DMS53 treated with DMSO at 0.1 percent for 48 hours (cell line): ENCODE data around the gene DNM1L.
"Not testable (repeated sequence)": the region's sequence is repeated elsewhere in the genome, so short reads cannot be mapped to it uniquely, and the experiment has no call there.

Experiments used
- DNase-seq: peaks from one replicate; lab custom pipeline; 2025; ENCODE audit not compliant: unreplicated experiment; lab: John Stamatoyannopoulos, UW

DNM1L gene

DNA sequence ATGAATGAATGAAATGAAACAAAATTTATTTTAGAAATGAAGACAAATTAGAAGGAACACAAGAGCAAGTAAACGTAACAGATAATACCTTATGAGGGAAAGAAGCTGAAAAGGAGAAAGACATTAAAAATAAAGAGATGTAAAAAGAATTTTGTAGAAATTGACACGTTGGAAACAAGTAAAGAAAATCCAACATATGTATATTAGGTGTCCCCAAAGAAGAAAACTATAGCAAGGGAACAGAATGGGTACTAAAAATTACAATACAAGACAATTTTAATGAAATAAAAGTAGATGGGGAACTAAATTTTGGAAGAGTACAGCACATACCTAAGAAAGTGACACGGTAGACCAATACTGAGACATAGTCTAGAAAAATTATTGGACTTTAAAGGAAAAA lies 16.7 kb downstream of the DNM1L start:
- no peak for DNase-seq

DNA sequence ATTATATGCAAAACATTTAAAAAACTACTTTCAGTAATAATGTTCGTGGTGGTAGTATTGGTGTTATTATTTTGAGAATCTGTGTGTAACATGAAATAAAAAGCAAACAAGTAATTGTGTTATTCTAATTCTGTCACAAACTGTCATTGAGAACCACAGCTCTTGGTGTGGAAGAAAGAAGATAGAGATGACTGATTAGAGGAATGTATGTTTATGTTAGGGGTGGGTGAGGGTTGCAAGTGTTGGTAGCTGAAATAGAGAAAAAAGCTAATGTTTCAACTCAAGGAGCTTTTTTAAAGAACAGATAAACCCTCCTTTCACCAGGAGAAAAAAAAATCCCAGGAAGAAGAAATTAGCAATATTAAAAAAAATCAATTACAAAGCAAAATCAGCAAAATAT lies 18.3 kb downstream of the DNM1L start:
- no peak for DNase-seq

DNA sequence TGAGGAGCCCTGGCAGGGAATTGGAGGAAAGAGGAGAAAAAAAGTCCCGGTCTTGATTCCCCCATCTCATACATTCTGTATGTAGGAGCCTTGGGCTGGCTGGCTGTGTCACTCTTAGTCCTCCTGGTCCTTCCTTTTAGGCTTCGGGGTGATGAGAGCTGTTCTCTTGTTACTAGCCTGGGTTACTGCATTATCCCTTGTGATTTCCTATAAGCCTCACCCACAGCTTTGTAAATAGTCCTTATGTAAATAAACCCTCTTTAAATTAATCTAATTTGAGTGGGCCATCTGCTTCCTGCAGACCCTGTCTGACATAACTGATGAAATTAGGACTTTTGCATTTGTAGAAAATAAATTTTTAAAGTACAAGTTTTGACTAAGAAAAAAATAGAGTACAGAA lies 19.2 kb downstream of the DNM1L start:
- peak; percentile 54 for DNase-seq

DNA sequence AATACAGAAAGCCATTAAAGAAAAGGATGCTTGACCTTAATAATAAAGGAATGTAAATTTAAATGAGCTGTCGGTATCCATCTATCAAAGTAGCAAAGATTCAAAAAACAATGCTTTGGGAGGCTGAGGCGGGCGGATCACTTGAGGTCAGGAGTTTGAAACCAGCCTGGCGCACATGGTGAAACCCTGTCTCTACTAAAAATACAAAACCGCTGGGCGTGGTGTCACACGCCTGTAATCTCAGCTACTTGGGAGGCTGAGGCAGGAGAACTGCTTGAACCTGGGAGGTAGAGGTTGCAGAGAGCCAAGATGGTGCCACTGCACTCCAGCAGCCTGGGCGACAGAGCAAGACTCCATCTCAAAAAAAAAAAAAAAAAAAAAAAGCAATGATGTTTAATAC lies 20.3 kb downstream of the DNM1L start:
- DNase-seq, result not testable (repeated sequence)

DNA sequence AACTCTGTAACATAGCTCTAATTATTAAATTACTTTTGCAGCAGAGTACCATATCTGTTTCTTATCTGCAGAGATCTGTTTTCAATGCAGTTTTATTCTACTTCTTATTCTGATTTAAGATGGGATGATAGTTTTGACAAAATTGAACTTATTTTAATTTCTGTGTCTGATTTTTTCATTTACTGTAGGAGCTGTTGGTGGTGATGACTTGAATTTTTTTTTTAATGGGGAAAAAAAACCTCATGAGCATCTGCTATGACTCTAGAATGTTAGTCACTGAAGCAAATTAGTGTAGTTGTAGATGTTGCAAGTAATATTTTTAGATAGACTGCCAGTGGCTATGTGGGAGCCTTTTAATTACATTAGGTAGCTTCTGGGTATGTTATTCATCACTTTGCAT lies 23.4 kb downstream of the DNM1L start:
- no peak for DNase-seq

DNA sequence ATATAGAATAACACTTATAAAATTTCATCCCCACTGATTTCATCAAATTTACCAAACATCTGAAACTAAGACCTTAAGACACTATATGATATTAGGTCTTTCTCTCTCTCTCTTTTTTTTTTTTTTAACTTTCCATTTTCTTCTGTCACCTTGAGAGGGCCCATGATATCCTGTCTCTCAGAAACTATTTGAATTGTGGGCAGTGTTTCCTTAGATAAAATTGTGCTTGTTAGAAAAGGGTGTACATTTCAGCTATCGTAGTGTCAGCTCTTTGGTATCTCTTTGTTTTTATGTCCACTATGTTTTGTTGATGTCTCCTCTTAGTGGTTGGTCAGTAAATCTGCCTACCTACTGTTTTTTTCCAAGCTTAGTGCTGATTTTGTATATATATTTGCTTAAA lies 23.8 kb downstream of the DNM1L start:
- DNase-seq, result no peak

DNA sequence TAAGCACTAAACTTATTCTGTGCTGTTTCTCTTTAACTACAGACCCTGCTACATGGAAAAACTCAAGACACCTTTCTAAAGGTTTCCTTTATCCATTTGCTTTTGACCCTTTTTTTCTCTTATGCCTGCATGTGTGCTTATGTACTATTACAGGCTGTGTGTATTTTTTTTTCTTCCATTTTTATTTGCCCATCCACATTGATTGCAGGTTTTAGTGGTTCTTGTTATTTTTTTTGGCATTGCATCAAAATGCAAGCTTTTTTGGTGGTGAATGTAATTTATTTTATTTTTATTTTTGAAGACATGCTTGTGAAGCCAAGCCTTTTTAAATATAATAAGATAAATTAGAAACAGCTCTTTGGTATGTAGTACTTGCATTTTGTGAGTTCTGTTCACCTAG lies 26.7 kb downstream of the DNM1L start:
- no peak for DNase-seq

DNA sequence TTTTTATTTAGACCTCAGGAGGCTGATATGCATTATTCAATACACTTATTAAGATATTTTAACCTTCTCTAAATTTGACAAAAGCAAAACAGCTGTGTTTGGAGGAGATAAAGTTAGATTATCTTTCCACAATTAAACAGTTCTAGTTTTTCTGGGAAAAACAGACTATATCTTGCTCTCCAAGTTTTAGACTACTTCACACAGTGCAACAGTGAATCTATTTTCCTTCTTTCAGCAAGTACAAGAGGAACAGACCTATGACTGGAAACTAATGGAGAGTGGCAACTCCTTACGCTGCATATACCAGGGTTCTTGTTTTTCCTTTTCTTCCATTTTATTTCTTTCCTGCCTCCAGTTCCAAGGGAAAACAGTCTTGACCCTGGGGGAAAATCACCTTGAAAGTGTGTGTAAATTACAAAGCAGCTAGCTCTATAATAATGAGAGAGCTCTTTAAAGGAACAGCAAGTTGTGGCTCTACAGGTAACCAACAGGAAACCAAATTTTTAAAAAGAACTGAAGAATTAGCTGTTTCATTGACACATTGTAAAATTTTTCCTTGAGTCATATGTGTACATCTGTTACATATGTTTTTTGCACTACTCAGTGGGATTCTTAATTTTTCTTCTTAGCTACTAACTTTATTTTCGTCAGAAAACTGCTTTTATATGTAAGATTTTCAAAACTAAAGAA lies 27.4 kb downstream of the DNM1L start:
- no peak for DNase-seq

DNA sequence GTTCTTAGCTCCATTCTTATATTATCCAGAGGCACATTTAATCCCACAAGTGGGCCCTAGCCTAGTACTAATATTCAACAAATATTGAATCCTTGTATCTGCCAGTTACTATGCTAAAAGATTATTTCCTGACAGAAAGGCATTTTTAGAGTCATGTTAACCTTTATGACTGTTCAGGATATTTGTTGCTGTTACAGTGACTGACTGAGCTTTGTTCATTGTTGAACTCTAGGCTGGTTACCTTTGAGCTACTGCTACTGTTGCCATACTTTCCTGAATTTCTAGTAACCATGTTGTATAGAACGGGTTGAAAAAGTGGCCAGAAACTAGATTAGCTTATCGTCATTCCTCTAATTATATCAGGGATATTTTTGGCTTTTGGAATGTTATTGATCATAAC lies 29.8 kb downstream of the DNM1L start:
- DNase-seq, result no peak

DNA sequence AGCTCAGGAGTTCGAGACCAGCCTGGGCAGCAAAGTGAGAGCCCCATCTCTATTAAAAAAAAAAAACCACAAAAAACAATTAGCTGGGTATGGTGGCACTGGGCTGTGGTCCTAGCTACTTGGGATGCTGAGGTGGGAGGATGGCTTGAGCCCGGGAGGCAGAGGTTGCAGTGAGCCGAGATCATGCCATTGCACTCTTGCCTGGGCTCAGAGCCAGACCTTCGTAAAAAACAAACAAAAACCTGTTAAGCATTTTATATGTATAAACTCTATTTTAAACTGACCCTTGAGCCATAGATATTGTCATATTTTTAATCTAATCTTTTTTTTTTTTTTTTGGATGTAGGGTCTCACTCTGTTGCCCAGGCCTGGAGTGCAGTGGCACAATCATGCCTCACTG lies 35.7 kb downstream of the DNM1L start:
- no peak for DNase-seq

DNA sequence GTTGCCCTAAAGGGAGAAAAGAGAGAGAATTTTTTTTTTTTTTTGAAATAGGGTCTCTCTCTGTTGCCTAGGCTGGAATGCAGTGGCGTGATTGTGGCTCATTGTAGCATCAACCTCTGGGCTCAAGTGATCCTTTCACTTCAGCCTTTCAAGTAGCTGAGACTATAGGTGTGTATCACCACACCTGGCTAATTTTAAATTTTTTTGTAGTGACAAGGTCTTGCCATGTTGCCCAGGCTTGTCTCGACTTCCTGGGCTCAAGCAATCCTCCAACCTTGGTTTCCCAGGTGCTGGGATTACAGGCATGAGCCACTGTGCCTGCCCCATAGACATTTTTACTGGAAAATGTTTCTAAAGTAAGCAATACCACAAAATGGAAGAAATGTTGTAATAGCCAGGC lies 39.8 kb downstream of the DNM1L start:
- no peak for DNase-seq

DNA sequence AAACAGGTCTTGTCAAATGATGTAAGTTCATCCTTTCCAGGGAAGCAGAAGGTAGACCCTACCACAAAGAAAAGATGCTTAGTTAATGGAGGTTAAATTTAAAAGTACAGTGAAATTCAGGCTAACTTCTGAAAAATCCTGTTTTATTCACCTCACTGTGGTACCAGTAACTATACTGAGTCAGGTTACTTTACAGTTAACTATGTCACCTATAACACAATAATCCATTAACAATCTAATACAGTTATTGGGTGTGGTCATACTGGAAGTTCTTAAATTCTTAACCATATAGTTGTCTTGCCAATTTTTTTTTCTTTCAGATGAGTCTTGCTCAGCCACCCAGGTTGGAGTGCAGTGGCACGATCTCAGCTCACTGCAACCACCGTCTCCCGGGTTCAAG lies 46.2 kb downstream of the DNM1L start:
- not testable (repeated sequence) for DNase-seq

DNA sequence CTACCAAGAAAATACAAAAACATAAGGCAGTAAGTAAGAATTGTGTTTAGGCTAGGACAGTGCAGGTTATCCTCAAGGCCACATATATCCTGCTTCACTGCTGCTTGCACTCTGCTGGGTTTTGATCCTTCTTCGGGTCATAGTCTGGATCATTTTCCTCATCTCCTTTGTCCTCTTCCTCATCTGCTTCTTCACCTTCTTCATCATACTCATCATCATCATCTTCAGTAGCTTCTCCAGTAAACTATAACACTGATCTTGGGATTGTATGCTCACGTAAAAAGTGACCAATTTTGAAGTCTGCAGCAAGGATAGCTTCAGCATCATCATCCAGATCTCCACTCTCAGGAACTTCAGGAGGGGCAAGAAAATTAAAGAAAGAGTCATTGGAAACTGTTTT lies 47.2 kb downstream of the DNM1L start:
- no peak for DNase-seq

DNA sequence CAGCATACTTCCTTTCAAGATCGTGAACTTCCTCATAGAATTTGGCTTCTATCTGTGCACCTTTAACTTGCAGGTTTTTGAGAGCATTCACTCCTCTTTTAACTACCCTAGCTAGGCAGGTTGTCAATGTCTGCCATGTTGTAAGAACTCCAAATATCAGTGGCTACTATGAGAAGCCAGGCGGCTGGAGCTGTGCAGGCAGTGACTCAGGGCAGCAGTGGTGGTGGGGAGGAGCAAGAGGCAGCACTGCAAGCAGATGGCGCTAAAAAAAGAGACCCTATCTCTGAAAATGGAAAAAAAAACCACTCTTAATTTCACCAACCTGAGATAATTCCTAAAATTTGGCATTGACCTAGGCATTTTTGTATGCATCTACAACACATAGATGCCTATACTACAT lies 48.1 kb downstream of the DNM1L start:
- DNase-seq, result no peak

DNA sequence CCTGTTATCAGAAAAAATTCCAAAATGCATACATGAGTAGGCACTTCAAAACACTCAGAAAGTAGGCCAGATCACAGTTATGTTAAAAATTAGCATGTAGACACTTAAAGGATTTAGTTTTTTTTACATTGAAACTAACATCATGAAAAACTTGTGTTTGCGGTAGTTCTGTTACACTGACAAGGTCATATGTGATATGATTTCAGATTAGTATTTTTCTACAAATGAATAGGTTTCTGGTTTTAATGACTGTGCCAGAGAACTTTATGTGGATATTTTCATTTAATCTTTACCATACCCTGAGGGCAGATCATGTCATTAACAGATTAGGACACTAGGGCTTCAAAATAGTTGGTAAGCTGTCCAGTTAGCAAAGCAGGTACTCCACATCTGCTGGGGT lies 55.9 kb downstream of the DNM1L start:
- DNase-seq, result no peak

DNA sequence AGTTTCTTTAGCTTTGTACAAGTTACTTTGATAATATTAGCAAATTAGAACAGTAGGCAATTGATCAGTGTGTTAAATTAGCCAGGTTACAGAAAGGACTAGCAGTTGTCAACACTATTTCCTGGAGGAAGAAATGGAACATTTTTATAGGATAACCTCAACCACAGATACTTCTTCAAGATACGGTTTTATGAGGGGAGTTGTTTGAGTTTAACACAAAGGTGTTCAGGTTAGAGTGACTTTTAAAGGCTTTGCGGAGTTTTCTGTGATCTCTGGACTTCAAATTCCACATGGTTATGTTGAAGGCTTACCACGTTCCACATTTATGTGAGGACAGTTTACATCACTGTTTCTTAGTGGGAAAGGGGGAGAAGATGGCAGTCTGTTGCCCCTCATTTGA lies 57.3 kb downstream of the DNM1L start:
- DNase-seq, result no peak

DNA sequence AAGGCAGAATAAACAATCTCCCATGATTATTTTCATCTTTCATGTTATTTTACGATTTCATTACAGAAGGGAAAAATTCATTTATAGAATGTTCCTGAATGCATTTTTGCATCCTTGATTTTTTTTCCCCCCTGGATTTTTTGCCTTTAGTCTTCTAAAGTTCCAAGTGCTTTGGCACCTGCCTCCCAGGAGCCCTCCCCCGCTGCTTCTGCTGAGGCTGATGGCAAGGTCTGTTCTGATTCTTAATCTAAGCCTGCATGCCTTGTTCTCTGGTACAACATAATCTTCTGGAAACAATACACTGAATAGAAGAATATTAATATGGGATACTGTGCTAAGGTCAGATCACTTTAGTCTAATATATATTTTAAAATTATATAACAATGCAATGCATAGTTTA lies 58.6 kb downstream of the DNM1L start:
- DNase-seq, result no peak

DNA sequence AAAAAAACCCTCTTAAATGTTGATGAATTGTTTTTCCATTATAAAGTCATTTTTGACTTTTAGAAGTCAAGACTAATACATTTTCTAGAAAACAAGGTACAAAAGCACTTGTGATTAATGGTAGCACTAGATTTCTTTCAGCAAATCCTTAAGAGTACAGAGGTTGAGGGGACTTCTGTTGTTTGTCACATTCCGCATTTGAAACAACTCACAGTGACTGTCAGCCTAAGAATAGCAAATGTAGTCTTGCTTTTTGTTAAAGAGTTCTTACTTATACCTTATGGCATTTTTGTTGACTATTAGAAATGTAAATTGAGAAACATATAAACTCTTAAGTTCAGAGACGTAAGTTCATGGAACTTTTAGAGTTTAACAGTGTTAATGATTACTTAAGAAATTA lies 60.2 kb downstream of the DNM1L start:
- no peak for DNase-seq

DNA sequence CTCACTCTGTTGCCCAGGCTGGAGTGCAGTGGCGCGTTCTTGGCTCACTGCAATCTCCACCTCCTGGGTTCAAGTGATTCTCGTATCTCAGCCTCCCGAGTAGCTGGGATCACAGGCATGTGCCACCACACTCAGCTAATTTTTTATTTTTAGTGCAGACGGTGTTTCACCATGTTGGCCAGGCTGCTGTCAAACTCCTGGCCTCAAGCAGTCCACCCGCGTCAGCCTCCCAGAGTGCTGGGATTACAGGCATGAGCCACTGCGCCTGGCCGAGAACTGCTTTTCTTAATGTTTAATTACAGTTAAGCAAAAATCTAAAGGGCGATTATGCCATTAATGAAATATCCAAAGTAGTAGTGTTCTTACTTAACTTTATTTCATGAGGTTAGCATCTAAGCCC lies 63.0 kb downstream of the DNM1L start:
- no peak for DNase-seq

DNA sequence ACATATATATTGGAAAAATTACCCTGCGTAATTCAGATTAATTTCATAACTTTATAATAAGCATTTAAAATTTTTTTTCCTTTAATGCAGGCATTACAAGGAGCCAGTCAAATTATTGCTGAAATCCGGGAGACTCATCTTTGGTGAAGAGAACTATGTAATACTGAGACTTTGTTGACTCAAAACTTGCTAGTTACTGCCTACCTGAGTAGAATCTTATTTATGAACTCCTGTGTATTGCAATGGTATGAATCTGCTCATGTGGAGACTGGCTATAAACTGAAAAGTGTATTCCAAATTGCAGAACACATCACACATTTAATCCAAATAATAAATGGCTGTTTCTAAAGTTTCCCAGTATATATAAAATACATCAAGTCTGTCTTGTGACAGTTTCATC lies 64.2 kb downstream of the DNM1L start:
- no peak for DNase-seq

DNA sequence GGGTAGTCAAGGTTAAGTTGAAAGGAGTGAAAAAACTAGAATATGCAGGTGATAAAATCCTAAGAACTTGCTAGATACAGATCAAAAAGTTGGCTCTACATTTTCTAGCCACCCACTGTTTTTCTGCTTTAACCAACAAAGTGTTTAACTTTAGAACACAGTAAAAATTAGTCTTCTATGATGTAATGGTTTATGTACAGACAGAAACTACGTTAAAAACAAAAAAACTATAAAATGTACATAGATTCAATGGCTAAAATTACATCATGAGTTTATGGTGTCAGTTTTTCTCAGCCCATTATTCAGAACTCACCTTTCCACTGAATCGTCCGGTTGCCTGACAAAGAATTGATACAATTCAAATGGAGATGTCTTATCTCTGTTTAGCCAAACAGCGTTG lies 74.5 kb downstream of the DNM1L start:
- no peak for DNase-seq

DNA sequence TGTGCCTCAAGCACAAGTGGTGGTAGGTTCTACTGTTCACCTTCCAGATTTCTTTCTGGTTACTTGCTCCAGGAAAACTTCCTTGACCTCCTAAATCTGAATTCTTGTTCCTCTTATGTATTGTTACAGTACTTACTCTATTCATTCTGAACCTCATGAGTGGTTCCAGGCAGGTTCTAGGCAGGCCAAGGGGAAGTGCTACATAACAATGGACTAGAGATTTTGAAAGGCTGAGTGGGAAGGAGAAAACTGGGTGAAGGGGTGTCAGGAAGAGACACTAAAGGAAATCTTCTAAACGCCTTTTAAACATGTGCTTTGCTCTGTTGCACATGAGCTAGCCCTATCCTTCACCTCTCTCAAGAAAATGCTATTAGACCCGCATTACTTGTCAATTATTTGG lies 75.0 kb downstream of the DNM1L start:
- DNase-seq, result no peak

DNA sequence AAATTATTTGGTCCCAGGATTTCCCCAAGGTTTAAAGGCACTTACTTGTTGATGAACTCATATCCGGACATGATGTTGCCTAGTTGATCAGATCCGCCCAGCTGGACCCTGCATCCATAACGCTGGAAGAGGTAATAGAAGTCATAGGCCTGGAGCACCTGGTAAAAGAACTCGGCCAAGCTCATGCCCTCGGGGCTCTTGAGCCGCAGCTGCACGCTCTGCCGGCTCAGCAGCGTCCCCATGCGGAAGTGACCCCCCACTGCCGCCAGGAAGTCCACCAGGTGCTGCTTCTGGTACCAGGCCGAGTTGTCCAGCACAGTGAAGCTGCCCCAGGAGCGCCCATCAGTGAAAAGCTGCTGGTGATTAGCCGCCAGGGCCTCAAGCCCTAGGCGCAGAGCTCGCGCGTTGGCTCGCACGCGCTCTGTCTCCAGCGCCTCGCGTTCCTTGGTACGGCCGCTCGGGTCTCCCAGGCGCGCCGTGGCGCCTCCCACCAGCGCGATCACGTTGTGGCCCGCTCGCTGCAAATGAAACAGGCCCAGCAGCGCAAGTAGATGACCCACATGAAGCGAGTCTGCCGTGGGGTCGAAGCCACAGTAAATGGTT lies 76.1 kb downstream of the DNM1L start:
- DNase-seq, result peak; percentile 96
